Measurements from ENCODE around the gene STEAP3. TPM values are rescaled to one million over a fixed set of nuclear protein-coding genes. Genes with fewer than 3 reads are reported as not detected.

Gene STEAP3
- total RNA-seq, 1 donor from 2014 or later = 0.94 TPM

GRCh38 chr2:119218478-119219064, 5.1 kb upstream of the STEAP3 start:
- no peaks in the 10 kb centered on the region for H3K9me3 Mint-ChIP-seq
- H3K36me3 Mint-ChIP-seq = no peaks in the 10 kb centered on the region
- H3K27ac Mint-ChIP-seq = no peak overlapping the region
- no peak overlapping the region for H3K4me3 Mint-ChIP-seq
- no peak for TF ChIP-seq CTCF (IDR thresholded peaks at IDR 0.05; ENCODE audit: unreplicated experiment)
- peaks cover 22% of the 10 kb centered on the region for H3K27me3 Mint-ChIP-seq (ENCODE audit: low read depth)
- DNase-seq (ENCODE audit: low spot score in 2 of 2, unreplicated experiment in 2 of 2) = no peak
- H3K4me1 Mint-ChIP-seq = peaks cover 11% of the 10 kb centered on the region

DNA sequence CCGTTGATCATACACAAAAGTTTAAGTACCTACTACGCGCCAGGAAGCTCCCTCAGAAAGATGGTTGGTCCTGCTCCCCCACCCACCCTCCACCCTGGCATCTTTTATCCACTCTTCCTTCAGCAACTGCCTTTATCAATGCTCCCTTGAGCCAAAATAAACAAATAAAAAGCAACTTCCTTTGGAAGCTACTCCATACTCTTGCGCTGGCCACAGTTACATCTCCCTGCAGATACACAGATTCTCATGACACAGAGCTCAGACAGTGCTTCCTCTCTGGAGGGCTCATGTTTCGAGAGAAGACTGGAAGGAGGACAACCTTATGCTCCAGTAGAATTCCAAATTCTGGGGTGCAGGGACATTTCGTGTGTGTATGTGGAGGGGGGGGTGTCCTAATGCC, 3.8 kb upstream of the STEAP3 start:
- Mint-ChIP-seq H3K27me3 (ENCODE audit: low read depth) (peaks cover 28% of the 10 kb centered on the region), H3K4me1 (peaks cover 11% of the 10 kb centered on the region), H3K9me3 (no peaks in the 10 kb centered on the region), H3K27ac (no peak overlapping the region), H3K36me3 (no peaks in the 10 kb centered on the region), H3K4me3 (no peak overlapping the region)
- no peak for DNase-seq (ENCODE audit: low spot score in 2 of 2, unreplicated experiment in 2 of 2)
- no peak for TF ChIP-seq CTCF (IDR thresholded peaks at IDR 0.05; ENCODE audit: unreplicated experiment)

GRCh38 chr2:119220720-119221301, 2.8 kb upstream of the STEAP3 start:
- no peak for TF ChIP-seq CTCF (IDR thresholded peaks at IDR 0.05; ENCODE audit: unreplicated experiment)
- H3K27me3 Mint-ChIP-seq (ENCODE audit: low read depth) = peaks cover 37% of the 10 kb centered on the region
- H3K36me3 Mint-ChIP-seq = no peaks in the 10 kb centered on the region
- DNase-seq (ENCODE audit: low spot score in 2 of 2, unreplicated experiment in 2 of 2) = no peak
- peaks cover 11% of the 10 kb centered on the region for H3K4me1 Mint-ChIP-seq
- H3K9me3 Mint-ChIP-seq = no peaks in the 10 kb centered on the region
- H3K27ac Mint-ChIP-seq = no peak overlapping the region
- no peak overlapping the region for H3K4me3 Mint-ChIP-seq

- no peak for TF ChIP-seq CTCF (IDR thresholded peaks at IDR 0.05; ENCODE audit: unreplicated experiment)
- DNase-seq (ENCODE audit: low spot score in 2 of 2, unreplicated experiment in 2 of 2) = no peak
- Mint-ChIP-seq H3K4me3 (no peak overlapping the region), H3K27me3 (ENCODE audit: low read depth) (peaks cover 42% of the 10 kb centered on the region), H3K36me3 (no peaks in the 10 kb centered on the region), H3K27ac (no peak overlapping the region), H3K4me1 (peaks cover 11% of the 10 kb centered on the region), H3K9me3 (no peaks in the 10 kb centered on the region)
These were observed 2.0 kb upstream of the STEAP3 start for GRCh38 chr2:119221609-119222008.

GRCh38 chr2:119222213-119222612, 1.4 kb upstream of the STEAP3 start:
- Mint-ChIP-seq H3K27ac (no peak overlapping the region), H3K4me1 (peaks cover 11% of the 10 kb centered on the region), H3K4me3 (no peak overlapping the region), H3K9me3 (no peaks in the 10 kb centered on the region), H3K27me3 (ENCODE audit: low read depth) (peaks cover 46% of the 10 kb centered on the region), H3K36me3 (no peaks in the 10 kb centered on the region)
- no peak for TF ChIP-seq CTCF (IDR thresholded peaks at IDR 0.05; ENCODE audit: unreplicated experiment)
- no peak for DNase-seq (ENCODE audit: low spot score in 2 of 2, unreplicated experiment in 2 of 2)

Data from mesothelial cell of epicardium (in vitro differentiated cells).